ENCODE measurements around the gene TWIST2.

DNA sequence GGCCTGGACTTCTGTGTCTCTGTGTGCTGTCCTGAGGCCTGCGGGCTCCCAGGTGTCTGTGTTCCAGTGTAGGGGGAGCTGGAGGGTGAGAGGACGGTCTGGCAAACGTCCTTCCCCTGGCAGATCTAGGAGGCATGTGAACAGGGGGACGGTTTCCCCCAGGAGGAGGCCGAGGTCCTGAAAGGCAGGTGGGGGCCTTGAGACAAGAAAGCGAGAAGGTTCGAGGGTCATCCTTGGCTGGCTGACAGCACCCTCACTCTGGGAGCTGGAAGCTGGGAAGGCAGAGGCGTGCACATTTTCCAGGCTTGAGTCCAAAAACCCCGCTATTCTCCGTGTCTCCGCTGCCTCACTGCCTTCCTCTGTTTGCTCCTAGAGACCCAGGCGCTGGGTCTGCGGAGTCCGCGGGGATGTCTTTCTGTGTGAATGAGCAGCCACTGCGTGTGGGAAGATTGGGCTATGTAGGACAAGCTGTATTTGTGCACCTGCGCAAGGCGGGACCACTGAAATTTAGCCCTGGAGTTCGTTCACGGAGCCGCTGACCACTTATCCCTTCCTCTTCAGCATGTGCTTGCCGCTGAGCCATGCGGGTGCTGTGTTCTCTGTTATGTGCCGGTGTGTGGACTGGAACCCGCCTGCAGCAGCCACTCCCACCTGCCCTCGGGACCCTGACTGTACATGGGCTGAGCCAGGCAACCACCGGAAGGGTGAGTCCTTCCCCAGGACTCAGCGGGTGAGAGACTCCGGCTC lies 43.7 kb downstream of the TWIST2 start:
- TF ChIP-seq FOXJ3 (CRISPR knock-in tag; IDR thresholded peaks at IDR 0.05) (no peak), EP300 (IDR thresholded peaks at IDR 0.05; ENCODE audit: borderline replicate concordance in 1 of 2, low read depth in 1 of 2, low read length in 1 of 2) (no peak), GATA2 (CRISPR knock-in tag; IDR thresholded peaks at IDR 0.05) (no peak), YY1 (IDR thresholded peaks at IDR 0.05; ENCODE audit: low read depth) (no peak), NFIC (IDR thresholded peaks at IDR 0.05; ENCODE audit: borderline replicate concordance) (no peak)
- TF ChIP-seq, protein P1, sequence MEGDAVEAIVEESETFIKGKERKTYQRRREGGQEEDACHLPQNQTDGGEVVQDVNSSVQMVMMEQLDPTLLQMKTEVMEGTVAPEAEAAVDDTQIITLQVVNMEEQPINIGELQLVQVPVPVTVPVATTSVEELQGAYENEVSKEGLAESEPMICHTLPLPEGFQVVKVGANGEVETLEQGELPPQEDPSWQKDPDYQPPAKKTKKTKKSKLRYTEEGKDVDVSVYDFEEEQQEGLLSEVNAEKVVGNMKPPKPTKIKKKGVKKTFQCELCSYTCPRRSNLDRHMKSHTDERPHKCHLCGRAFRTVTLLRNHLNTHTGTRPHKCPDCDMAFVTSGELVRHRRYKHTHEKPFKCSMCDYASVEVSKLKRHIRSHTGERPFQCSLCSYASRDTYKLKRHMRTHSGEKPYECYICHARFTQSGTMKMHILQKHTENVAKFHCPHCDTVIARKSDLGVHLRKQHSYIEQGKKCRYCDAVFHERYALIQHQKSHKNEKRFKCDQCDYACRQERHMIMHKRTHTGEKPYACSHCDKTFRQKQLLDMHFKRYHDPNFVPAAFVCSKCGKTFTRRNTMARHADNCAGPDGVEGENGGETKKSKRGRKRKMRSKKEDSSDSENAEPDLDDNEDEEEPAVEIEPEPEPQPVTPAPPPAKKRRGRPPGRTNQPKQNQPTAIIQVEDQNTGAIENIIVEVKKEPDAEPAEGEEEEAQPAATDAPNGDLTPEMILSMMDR (IDR thresholded peaks at IDR 0.05): no peak
- TF ChIP-seq, protein P2, sequence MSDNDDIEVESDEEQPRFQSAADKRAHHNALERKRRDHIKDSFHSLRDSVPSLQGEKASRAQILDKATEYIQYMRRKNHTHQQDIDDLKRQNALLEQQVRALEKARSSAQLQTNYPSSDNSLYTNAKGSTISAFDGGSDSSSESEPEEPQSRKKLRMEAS (IDR thresholded peaks at IDR 0.05; ENCODE audit: low read depth): no peak
